Measurements from ENCODE around the gene ABHD2.

DNA sequence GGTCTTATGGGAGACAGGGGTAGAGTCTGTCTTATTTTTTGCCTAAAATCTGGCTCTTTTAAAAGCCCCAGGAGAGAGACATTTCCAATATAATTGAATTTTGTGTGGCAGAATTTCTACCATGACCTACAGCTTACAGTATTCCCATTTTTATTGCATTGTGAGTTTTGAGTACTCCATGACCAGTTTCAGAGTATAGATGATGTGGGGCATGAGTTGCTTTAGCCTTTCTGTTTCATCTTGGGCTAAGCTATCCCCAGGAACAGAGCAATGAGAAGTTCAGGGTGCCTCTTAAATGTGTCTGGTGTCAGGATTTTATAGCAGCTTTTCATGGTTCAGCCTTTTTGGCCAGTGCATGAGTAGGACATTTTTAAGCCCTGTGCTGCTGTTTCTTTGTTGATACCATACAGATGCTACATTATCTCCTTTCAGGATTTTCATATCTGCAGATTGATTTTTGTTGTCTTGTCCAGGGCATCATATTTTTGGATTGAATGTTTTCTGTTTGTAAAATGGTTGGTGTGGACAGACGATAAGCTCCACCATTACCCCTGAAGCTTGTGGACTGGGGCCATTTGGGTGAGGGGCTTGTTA, 3.5 kb downstream of the ABHD2 start:
- TF ChIP-seq CTCF (IDR thresholded peaks at IDR 0.05), result no peak
- no peak for TF ChIP-seq POLR2A (IDR thresholded peaks at IDR 0.05)
